Measurements from ENCODE around the gene A2M. TPM values are rescaled to one million over a fixed set of nuclear protein-coding genes. Genes with fewer than 3 reads are reported as not detected.

Gene A2M
- total and polyA plus RNA-seq, 10 of the 15 experiments (the other 5 are each of a cell fraction or from before 2014, with no cell fraction given), result 0.03 to 3.5 (median 0.20) TPM; not detected in 5

GRCh38 chr12:9033265-9033887 lies 82.3 kb downstream of the A2M start:
- Histone ChIP-seq H3K9ac (ENCODE audit: control insufficient read depth, insufficient read depth, low read length) (no peak overlapping the region), H3K79me2 (ENCODE audit: control insufficient read depth, insufficient read depth, low read length) (no peaks in the 10 kb centered on the region), H3K4me2 (ENCODE audit: control insufficient read depth, insufficient read depth) (no peak overlapping the region), H2AFZ (ENCODE audit: control insufficient read depth, low read depth, low read length) (no peak overlapping the region), H3K4me3 (no peak overlapping the region), H3K27ac (ENCODE audit: control insufficient read depth, insufficient read depth) (no peak overlapping the region), H3K36me3 (ENCODE audit: control insufficient read depth in 2 of 2, insufficient read depth in 2 of 2, low read length in 1 of 2) (no peaks in the 10 kb centered on the region), H3K27me3 (replicated peaks in 1 of 2; ENCODE audit: control insufficient read depth in 2 of 2, insufficient read depth in 2 of 2, low read length in 1 of 2) (no peaks in the 10 kb centered on the region), H3K9me3 (replicated peaks; ENCODE audit: control insufficient read depth, insufficient read depth, low read length) (no peaks in the 10 kb centered on the region; the same call in 2 of the 3 replicates), H3K4me1 (ENCODE audit: control insufficient read depth, insufficient read depth, low read length) (no peaks in the 10 kb centered on the region), H4K20me1 (ENCODE audit: control insufficient read depth, insufficient read depth) (no peaks in the 10 kb centered on the region)
- intact Hi-C loops (cut with micrococcal nuclease; ENCODE audit: unreplicated experiment) (no loop called here), in situ Hi-C loops (cut with MboI) (no loop called here)
- BruUV-seq (replicated peaks), result no TSS peak
- ChIA-PET SMC1A (ENCODE audit: uncharacterized antibody, unreplicated experiment) (interaction anchor here (1.1 to 1.2 kb wide), 2 partner anchors 8 to 83 kb away, joined by 3 read pairs; no protein-coding TSS in a partner anchor), RAD21 (ENCODE audit: unreplicated experiment) (no interaction called here), POLR2A (interaction anchor here (2.0 kb wide), 1 partner anchor 84 kb away, joined by 8 read pairs; the partner anchor contains the start of gene M6PR), CTCF (interaction anchor here (1.8 to 3.0 kb wide), 2 partner anchors 83 to 143 kb away, joined by 6 to 20 read pairs; partner anchors contain the start of gene M6PR)
- TF ChIP-seq PAX5 (IDR thresholded peaks at IDR 0.05; ENCODE audit: borderline replicate concordance, low read depth, low read length) (no peak), MTA3 (IDR thresholded peaks at IDR 0.05; ENCODE audit: borderline replicate concordance, low read length) (no peak), SIX5 (IDR thresholded peaks at IDR 0.05; ENCODE audit: low read depth, low read length, severe bottlenecking) (no peak), BCL3 (IDR thresholded peaks at IDR 0.05; ENCODE audit: borderline replicate concordance, insufficient read depth, low read depth, low read length, poor library complexity, severe bottlenecking) (no peak), CTCF (IDR thresholded peaks at IDR 0.05 in 2 of 3, conservative IDR thresholded peaks at IDR 0.05 in 1 of 3; ENCODE audit: control insufficient read depth in 2 of 3, extremely low read depth in 1 of 3, insufficient read depth in 1 of 3, low read depth in 3 of 3, low read length in 3 of 3) (no peak), NBN (IDR thresholded peaks at IDR 0.05) (no peak), CBFB (IDR thresholded peaks at IDR 0.05; ENCODE audit: low read depth) (no peak), PAX8 (IDR thresholded peaks at IDR 0.05) (no peak), RBBP5 (conservative IDR thresholded peaks at IDR 0.05) (no peak), RAD21 (IDR thresholded peaks at IDR 0.05; ENCODE audit: insufficient read depth, low read depth, low read length) (no peak), CUX1 (IDR thresholded peaks at IDR 0.05; ENCODE audit: insufficient replicate concordance, low read depth, low read length) (no peak), HDAC2 (IDR thresholded peaks at IDR 0.05) (no peak), YBX1 (IDR thresholded peaks at IDR 0.05) (no peak)
- WGBS (ENCODE audit: insufficient coverage, insufficient replicate concordance, low lambda C conversion rate, missing lambda C conversion rate), result 100% methylated on average over 2 of the region's 2 CpGs
- FAIRE-seq, result no peak
- DNase-seq (ENCODE audit: low read depth, low spot score), result no peak
- ATAC-seq, result no peak
